Measurements from ENCODE around the gene PDXDC1. TPM values are rescaled to one million over a fixed set of nuclear protein-coding genes. Genes with fewer than 3 reads are reported as not detected.
A peak's percentile ranks its signal among the peaks of the same experiment; 100 is the strongest.

PDXDC1 gene
- total and polyA plus RNA-seq, 4 donors: 35.7 to 109 (median 69.6) TPM

DNA sequence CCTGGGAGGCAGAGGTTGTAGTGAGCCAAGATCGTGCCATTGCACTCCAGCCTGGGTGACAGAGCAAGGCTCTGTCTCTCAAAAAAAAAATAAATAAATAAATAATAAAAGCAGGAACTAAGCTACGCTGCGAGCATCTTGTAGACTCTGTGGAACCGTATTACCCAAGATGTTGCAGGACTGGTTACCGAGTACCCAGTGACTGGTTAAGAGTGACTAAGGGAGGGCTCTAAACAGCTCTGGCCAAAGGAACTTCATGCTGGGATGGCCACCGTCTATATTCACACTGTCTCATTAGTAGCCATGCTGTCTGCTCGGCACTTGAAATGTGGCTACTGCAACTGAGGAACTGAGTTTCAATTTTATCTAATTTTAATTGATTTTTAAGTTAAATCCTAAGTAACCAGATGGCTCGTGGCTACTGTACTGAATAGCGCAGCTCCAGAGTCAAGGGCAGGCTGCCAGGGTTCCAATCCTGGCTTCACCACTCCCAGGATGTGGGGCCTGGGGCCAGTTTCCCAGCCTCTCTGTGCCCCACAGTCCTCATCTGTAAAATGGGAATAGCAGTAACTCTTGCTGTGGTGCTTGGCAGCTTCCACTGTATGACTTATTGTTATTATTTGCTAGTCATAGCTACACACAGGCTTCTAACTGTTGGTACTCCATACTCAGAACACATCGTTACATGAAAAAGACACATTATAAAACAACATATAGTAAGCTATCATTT is 78.1 kb downstream of the PDXDC1 start:
- Histone ChIP-seq H3K36me3 (ENCODE audit: control insufficient read depth in 4 of 4, insufficient read depth in 4 of 4, low read length in 4 of 4) (no peaks in the 10 kb centered on the region), H3K9ac (ENCODE audit: insufficient read depth in 1 of 2, low read length in 2 of 2) (no peak overlapping the region), H3K9me3 (ENCODE audit: control insufficient read depth in 4 of 4, insufficient read depth in 3 of 4, low read length in 3 of 4) (peaks cover 0 to 2% (median 0%) of the 10 kb centered on the region in 4 donors), H3K27ac (ENCODE audit: low read depth in 1 of 2, low read length in 1 of 2) (peak overlapping the region in 1 of 2 donors; percentile 52), H3K4me1 (ENCODE audit: control insufficient read depth in 5 of 5, insufficient read depth in 5 of 5, low read length in 5 of 5) (peaks cover 0 to 13% (median 4%) of the 10 kb centered on the region in 5 donors), H3K27me3 (ENCODE audit: control insufficient read depth in 3 of 3, insufficient read depth in 3 of 3, low read length in 2 of 3) (no peaks in the 10 kb centered on the region), H3K4me3 (no peak overlapping the region)
- WGBS, 2 donors: 64 to 74% methylated on average over 10 of the region's 10 CpGs
- DNase-seq: no peak
- no peak for ATAC-seq (ENCODE audit: insufficient read depth, low FRiP score)
- TF ChIP-seq, protein P1, sequence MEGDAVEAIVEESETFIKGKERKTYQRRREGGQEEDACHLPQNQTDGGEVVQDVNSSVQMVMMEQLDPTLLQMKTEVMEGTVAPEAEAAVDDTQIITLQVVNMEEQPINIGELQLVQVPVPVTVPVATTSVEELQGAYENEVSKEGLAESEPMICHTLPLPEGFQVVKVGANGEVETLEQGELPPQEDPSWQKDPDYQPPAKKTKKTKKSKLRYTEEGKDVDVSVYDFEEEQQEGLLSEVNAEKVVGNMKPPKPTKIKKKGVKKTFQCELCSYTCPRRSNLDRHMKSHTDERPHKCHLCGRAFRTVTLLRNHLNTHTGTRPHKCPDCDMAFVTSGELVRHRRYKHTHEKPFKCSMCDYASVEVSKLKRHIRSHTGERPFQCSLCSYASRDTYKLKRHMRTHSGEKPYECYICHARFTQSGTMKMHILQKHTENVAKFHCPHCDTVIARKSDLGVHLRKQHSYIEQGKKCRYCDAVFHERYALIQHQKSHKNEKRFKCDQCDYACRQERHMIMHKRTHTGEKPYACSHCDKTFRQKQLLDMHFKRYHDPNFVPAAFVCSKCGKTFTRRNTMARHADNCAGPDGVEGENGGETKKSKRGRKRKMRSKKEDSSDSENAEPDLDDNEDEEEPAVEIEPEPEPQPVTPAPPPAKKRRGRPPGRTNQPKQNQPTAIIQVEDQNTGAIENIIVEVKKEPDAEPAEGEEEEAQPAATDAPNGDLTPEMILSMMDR (IDR thresholded peaks at IDR 0.05; ENCODE audit: control extremely low read depth, extremely low read depth): no peak

- ATAC-seq (ENCODE audit: insufficient read depth, low FRiP score) (no peak), DNase-seq (no peak)
- H3K4me1 ChIP-seq (ENCODE audit: control insufficient read depth in 5 of 5, insufficient read depth in 5 of 5, low read length in 5 of 5): peaks cover 0 to 13% (median 4%) of the 10 kb centered on the region in 5 donors
- WGBS, 2 donors: 84 to 89% methylated on average over 9 to 10 of the region's 10 CpGs
- H3K4me3 ChIP-seq: no peak overlapping the region
- peaks cover 0 to 2% (median 0%) of the 10 kb centered on the region in 4 donors for H3K9me3 ChIP-seq (ENCODE audit: control insufficient read depth in 4 of 4, insufficient read depth in 3 of 4, low read length in 3 of 4)
- no peak overlapping the region for H3K9ac ChIP-seq (ENCODE audit: insufficient read depth in 1 of 2, low read length in 2 of 2)
- H3K36me3 ChIP-seq (ENCODE audit: control insufficient read depth in 4 of 4, insufficient read depth in 4 of 4, low read length in 4 of 4): peaks cover 0 to 2% (median 0%) of the 10 kb centered on the region in 4 donors
- no peak overlapping the region for H3K27ac ChIP-seq (ENCODE audit: low read depth in 1 of 2, low read length in 1 of 2)
- no peaks in the 10 kb centered on the region for H3K27me3 ChIP-seq (ENCODE audit: control insufficient read depth in 3 of 3, insufficient read depth in 3 of 3, low read length in 2 of 3)
- TF ChIP-seq, protein P1 (IDR thresholded peaks at IDR 0.05; ENCODE audit: control extremely low read depth, extremely low read depth): no peak
These were observed 79.1 kb downstream of the PDXDC1 start for GRCh38 chr16:15053904-15054303.

GRCh38 chr16:15054357-15055140 is 79.7 kb downstream of the PDXDC1 start:
- peaks cover 0 to 10% (median 4%) of the 10 kb centered on the region in 5 donors for H3K4me1 ChIP-seq (ENCODE audit: control insufficient read depth in 5 of 5, insufficient read depth in 5 of 5, low read length in 5 of 5)
- peak overlapping the region; percentile 80 for H3K4me3 ChIP-seq
- H3K9ac ChIP-seq (ENCODE audit: insufficient read depth in 1 of 2, low read length in 2 of 2): peak overlapping the region in 1 of 2 donors; percentile 61
- WGBS, 2 donors: 83 to 87% methylated on average over 19 of the region's 19 CpGs
- H3K9me3 ChIP-seq (ENCODE audit: control insufficient read depth in 4 of 4, insufficient read depth in 3 of 4, low read length in 3 of 4): peaks cover 0 to 2% (median 0%) of the 10 kb centered on the region in 4 donors
- DNase-seq (peak in 1 of 3 donors; percentile 15), ATAC-seq (ENCODE audit: insufficient read depth, low FRiP score) (no peak)
- peak overlapping the region in 1 of 2 donors; percentile 29 for H3K27ac ChIP-seq (ENCODE audit: low read depth in 1 of 2, low read length in 1 of 2)
- no peaks in the 10 kb centered on the region for H3K27me3 ChIP-seq (ENCODE audit: control insufficient read depth in 3 of 3, insufficient read depth in 3 of 3, low read length in 2 of 3)
- TF ChIP-seq, protein P1 (IDR thresholded peaks at IDR 0.05; ENCODE audit: control extremely low read depth, extremely low read depth): no peak
- peaks cover 2 to 8% (median 3%) of the 10 kb centered on the region in 4 donors for H3K36me3 ChIP-seq (ENCODE audit: control insufficient read depth in 4 of 4, insufficient read depth in 4 of 4, low read length in 4 of 4)
